ENCODE data around the gene NCK1.
"Not testable (repeated sequence)": the region's sequence is repeated elsewhere in the genome, so short reads cannot be mapped to it uniquely, and the experiment has no call there.

The NCK1 gene

DNA sequence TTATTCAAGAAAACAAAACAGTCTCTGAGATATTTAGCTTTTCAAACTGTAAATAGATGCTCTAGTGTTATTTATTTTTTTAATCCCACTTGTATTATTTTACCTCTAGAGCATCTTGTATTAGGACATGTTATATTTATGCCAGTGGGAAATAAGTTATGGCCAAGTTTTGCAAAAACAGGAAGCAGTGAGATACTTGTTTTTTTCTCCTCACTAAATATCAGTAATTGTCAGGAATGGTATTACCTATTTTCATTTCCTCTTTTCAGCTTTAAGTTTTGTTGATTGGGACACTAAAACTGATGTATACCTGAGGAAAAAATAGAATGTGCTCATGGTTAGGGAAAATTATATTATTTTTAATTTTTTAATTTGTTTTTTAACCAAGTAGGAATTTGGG is 87.1 kb downstream of the NCK1 start:
- no peak for DNase-seq

DNA sequence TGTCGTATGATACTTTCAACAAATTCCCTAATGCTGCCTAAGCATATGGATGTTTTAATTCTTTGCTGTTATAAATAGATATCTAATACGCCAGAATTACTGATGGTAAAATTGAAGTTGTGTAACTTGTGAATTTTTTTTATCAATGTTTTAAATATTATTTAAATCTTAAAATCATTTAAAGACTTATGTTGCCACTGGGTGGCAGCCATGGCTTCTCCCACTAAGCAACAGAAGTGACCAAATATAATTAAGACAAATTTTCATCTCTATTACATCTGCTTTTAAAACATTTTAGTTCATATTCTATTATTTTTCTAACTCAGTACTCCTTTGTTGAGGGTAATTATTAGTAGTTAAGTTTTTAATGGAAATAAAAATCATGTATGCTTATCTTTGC is 87.7 kb downstream of the NCK1 start:
- DNase-seq: no peak

GRCh38 chr3:136950623-136951022 is 88.6 kb downstream of the NCK1 start:
- no peak for DNase-seq

GRCh38 chr3:136952292-136952691 is 90.3 kb downstream of the NCK1 start:
- DNase-seq: no peak

DNA sequence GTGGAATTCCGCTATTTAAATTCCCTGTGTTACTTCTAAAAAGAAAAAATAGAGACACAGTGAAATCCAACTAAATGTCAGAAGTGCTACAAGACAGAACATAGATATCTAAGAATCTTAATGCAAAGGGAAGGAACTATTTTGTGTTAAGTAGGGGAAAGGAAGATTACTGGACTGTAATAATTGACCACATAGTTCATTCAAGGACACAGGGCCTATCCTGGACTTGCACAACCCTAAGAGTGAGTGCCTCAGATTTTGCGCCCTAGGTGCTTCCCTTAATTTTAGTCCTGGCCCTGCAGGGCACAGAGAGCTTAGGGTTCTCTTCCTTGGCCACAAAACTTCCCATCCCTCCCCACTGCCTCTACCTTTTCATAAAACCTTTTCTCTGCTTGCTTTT is 92.2 kb downstream of the NCK1 start:
- no peak for DNase-seq

GRCh38 chr3:136954980-136955780 is 93.2 kb downstream of the NCK1 start:
- no peak for DNase-seq

DNA sequence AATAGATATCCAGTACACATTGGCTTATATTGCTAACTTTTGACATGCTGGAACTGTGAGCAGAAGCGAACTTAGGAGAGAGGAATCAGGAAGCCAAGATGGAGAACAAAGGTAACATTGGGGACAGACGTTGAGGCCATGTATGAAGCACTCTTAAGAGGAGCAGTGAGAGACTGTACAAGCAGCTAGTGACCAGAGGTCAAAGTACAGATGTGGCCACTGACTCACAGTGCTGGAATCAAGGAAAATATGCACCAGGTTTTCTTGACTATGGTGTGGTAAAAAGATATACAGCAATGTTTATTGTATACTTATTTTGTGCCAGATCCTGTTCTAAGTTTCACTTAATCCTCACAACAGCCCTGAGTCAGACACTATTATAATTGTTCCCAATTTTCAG is 93.8 kb downstream of the NCK1 start:
- DNase-seq: no peak

DNA sequence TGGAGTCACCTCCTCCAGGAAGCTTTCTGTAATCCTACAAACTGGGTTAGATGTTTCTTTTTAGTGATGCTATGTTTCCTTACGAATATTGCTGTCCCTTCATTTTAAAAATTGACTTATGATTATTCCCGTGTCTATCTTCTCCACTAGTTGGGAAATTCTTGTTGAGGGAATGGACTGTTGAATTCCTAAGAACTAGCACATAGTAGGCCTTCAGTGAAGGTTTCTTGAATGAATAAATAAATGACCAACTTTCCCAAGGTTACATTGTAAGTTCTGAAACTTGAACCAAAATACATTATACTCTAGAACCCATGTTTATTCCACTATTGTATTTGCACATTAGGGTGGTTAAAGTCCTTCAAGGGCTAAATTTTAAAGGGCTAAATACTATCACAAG is 95.0 kb downstream of the NCK1 start:
- DNase-seq: no peak

DNA sequence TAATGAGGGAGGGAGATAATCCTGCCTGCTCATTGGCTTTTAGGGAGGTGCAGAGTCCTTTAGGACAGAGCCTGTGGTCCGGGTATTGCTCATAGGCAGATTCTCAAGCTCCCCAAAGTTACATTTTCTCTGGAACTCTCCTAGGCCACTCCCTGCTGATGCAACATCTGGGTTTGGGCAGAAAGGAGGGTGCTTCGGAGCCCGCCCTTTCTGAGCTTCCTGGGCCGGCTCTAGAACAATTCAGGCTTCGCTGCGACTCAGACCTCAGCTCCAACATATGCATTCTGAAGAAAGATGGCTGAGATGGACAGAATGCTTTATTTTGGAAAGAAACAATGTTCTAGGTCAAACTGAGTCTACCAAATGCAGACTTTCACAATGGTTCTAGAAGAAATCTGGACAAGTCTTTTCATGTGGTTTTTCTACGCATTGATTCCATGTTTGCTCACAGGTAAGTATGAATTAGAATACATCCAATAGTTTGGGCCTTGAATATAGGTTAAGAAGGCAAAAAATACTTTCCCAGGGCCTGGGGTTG is 95.8 kb downstream of the NCK1 start, which contains the start of gene IL20RB:
TSS of gene IL20RB (plus strand) at position 233 of the 538 bp plus-strand sequence. CDS start at position 364, 131 bp downstream.
- DNase-seq: no peak

- no peak for DNase-seq
These were observed 96.9 kb downstream of the NCK1 start for GRCh38 chr3:136958939-136959338.

DNA sequence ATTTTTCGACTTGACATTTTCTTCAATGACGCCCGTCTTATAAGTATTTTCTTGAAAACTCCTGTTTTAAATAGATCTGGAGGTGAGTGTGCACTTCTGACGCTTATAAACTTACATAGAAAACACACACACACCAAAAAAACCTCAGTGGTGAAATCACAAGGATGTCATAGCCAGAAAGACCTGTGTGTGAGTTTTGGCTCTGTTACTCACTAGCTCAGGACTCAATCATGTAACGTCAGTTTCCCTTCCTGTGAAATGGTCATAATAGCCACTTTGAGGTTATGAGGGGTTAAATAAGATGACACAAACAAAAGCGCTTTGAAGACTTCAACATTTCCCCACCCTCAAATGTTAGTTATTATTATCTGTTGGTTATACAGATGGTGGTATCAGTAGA is 97.6 kb downstream of the NCK1 start:
- no peak for DNase-seq

- DNase-seq: no peak
These were observed 99.1 kb downstream of the NCK1 start for GRCh38 chr3:136960838-136961836.

GRCh38 chr3:136962927-136963326 is 100.9 kb downstream of the NCK1 start:
- no peak for DNase-seq

DNA sequence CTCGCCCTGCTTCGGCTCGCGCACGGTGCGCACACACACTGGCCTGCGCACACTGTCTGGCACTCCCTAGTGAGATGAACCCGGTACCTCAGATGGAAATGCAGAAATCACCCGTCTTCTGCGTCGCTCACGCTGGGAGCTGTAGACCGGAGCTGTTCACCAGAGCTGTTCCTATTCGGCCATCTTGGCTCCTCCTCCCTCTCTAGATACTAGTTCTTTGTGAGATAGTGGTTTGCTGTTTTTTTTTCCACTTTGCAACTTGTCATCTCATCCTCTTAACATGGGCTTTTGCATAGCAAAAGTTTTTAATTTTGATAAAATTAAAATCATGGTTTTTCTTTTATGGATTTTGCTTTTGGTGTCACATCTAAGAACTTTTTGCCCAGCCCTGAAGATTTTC is 107.5 kb downstream of the NCK1 start:
- DNase-seq: not testable (repeated sequence)

DNA sequence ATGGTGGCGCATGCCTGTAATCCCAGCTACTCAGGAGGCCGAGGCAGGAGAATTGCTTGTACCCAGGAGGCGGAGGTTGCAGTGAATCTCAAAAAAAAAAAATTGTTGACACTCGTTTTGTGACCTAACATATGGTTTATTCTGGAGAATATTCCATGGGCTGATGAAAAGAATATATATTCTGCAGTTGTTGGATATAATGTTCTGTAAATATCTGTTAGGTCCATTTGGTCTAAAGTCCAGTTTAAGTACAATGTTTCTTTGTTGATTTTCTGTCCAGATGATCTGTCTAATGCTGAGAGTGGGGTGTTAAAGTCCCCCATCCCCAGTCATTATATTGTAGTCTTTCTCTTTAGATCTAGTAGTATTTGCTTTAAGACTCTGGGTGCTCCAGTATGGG is 111.3 kb downstream of the NCK1 start:
- no peak for DNase-seq

DNA sequence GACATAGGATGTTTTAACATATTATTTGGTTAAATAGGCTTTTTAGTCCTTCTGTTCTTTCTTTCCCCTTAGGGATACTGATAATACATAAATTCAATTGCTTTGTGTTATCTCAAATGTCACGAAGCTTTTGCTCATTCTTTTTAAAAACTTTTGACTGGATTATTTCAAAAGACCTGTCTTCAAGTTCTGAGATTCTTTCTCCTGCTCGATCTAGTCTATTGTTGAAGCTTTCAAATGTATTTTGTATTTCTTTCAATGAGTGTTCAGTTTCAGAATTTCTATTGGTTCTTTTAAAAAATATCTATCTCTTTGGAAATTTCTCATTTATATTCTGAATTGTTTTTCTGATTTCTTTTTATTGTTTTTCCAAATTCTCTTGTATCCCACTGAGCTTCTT is 112.7 kb downstream of the NCK1 start:
- DNase-seq: no peak

DNA sequence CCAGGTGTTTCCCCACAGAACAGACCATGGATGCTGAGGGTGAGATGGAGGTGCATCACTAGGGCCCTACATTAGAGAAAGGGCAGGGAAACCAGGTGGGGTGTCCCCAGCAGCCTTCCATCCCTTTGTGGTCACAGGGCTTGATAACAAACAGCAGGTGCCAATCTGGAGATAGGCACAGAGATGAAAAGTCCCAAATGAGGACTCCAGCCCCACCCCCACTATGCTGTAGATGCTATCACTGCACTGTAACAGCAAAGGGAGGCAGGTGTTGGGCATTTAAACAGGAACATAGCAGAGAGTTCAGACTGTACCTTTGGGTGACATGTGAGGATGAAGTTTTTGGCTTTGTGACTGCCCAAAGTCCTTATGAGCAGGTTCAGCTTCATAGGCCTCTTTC is 117.2 kb downstream of the NCK1 start:
- DNase-seq: no peak

DNA sequence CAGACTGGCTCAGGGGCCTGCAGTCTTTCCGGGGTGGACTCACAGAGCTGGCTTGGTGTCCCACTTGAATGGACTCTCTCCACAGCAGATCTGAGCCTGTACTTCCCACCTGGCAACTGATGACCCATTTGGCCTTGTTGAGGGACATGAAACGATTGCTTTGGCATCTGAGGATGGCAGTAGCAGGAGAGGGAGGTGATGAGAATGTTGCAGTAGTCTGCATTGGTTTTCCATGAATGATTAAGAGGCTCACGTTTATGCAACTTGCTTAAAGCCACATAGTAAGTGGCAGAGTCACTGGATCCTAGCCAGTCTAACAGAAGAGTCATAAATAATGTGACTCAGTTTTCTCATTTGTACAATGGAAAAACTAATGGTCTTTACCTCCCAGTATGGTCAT is 117.7 kb downstream of the NCK1 start:
- no peak for DNase-seq

- DNase-seq: no peak
These were observed 120.0 kb downstream of the NCK1 start for GRCh38 chr3:136982033-136982432.

- no peak for DNase-seq
These were observed 120.6 kb downstream of the NCK1 start for GRCh38 chr3:136982520-136983138.

- no peak for DNase-seq
These were observed 122.8 kb downstream of the NCK1 start for GRCh38 chr3:136984837-136985236.

GRCh38 chr3:136987398-136987980 is 125.5 kb downstream of the NCK1 start:
- DNase-seq: not testable (repeated sequence)

- no peak for DNase-seq
These were observed 126.6 kb downstream of the NCK1 start for GRCh38 chr3:136988651-136989050.
